Upper lobe of left lung (tissue), 4 donors: ENCODE data around the gene YPEL1.

Source experiments
- POLR2A ChIP-seq, 4 donors: fragments of 450-650 bp; IDR thresholded peaks; one replicate each; pipeline ENCODE4 v1.5.1; 2016 to 2017; ENCODE audit warnings: antibody characterized with exemption in 4 of 4, mild to moderate bottlenecking in 2 of 4
- TF ChIP-seq, protein P1 (sequence below), 6 experiments: fragments of 450-650 bp in 4 of 6; fragments of 200-600 bp in 2 of 6; sonication (generic) in 2 of 6; IDR thresholded peaks; one replicate each; pipeline ENCODE4 v1.5.1; 2016 to 2019; ENCODE audit warnings: antibody characterized with exemption in 6 of 6

DNA sequence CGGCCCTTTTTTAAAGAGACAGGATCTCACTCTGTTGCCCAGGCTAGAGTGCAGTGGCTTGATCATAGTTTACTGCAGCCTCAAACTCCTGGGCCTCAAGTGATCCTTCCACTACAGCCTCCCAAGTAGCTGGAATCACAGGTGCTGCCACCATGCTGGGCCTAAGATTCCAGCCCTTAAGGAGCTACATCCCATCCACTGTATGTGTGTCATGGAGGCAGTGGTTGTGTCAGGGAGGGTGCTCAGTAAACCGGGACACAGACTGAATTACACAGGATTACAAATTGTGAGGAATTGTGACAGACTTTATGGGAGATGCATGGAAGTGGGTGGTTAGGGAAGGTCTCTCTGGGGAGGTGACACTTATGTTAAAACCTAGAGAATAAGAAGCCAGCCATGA, 71.9 kb downstream of the YPEL1 start:
- no peak for TF ChIP-seq POLR2A (IDR thresholded peaks at IDR 0.05)
- TF ChIP-seq, protein P1, sequence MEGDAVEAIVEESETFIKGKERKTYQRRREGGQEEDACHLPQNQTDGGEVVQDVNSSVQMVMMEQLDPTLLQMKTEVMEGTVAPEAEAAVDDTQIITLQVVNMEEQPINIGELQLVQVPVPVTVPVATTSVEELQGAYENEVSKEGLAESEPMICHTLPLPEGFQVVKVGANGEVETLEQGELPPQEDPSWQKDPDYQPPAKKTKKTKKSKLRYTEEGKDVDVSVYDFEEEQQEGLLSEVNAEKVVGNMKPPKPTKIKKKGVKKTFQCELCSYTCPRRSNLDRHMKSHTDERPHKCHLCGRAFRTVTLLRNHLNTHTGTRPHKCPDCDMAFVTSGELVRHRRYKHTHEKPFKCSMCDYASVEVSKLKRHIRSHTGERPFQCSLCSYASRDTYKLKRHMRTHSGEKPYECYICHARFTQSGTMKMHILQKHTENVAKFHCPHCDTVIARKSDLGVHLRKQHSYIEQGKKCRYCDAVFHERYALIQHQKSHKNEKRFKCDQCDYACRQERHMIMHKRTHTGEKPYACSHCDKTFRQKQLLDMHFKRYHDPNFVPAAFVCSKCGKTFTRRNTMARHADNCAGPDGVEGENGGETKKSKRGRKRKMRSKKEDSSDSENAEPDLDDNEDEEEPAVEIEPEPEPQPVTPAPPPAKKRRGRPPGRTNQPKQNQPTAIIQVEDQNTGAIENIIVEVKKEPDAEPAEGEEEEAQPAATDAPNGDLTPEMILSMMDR (IDR thresholded peaks at IDR 0.05), result no peak
